Vagina (tissue), 2 donors: ENCODE results near the gene NANOGP8.

Source experiments
- CTCF ChIP-seq, 3 experiments: fragments of 450-650 bp in 2 of 3; fragments of 200-600 bp in 1 of 3; sonication (generic) in 1 of 3; IDR thresholded peaks; one replicate each; pipeline ENCODE4 v1.5.1; 2017 to 2019; ENCODE audit warnings: antibody characterized with exemption in 3 of 3, mild to moderate bottlenecking in 2 of 3, moderate library complexity in 2 of 3
- POLR2A ChIP-seq, 2 donors: fragments of 450-650 bp; IDR thresholded peaks; one replicate each; pipeline ENCODE4 v1.6.1; 2017; ENCODE audit warnings: antibody characterized with exemption in 2 of 2, mild to moderate bottlenecking in 2 of 2, moderate library complexity in 2 of 2

GRCh38 chr15:35088329-35088728 lies 3.2 kb upstream of the NANOGP8 start:
- TF ChIP-seq POLR2A (IDR thresholded peaks at IDR 0.05) (no peak), CTCF (IDR thresholded peaks at IDR 0.05) (no peak)
